Immature natural killer cell (primary cell): Measurements from ENCODE around the gene RPIA. TPM values are rescaled to one million over a fixed set of nuclear protein-coding genes. Genes with fewer than 3 reads are reported as not detected.
"Not testable (repeated sequence)": the region's sequence is repeated elsewhere in the genome, so short reads cannot be mapped to it uniquely, and the experiment has no call there.

Experiments
- DNase-seq, 3 donors: peaks; one replicate each; pipeline ENCODE4 v3.0.0; 2022; ENCODE audit warnings: mixed read lengths in 1 of 3
- H3K27ac Mint-ChIP-seq, 6 donors: one replicate each; pipeline ENCODE4 v1.8.0; 2020; ENCODE audit warnings: mixed read lengths in 6 of 6, mild to moderate bottlenecking in 5 of 6, inconsistent platforms in 4 of 6, moderate library complexity in 3 of 6
- H3K27me3 Mint-ChIP-seq, 3 donors: one replicate each; pipeline ENCODE4 v1.8.0; 2020 to 2021; ENCODE audit warnings: low read depth in 3 of 3, mild to moderate bottlenecking in 3 of 3, mixed read lengths in 3 of 3, moderate library complexity in 3 of 3, inconsistent platforms in 1 of 3
- H3K36me3 Mint-ChIP-seq, 3 donors: one replicate each; pipeline ENCODE4 v1.8.0; 2020; ENCODE audit warnings: mixed read lengths in 3 of 3, inconsistent platforms in 2 of 3, mild to moderate bottlenecking in 2 of 3
- H3K4me1 Mint-ChIP-seq, 2 donors: one replicate each; pipeline ENCODE4 v1.8.0; 2020; ENCODE audit warnings: inconsistent platforms in 2 of 2, mild to moderate bottlenecking in 2 of 2, mixed read lengths in 2 of 2, moderate library complexity in 1 of 2
- H3K4me3 Mint-ChIP-seq, 5 donors: one replicate each; pipeline ENCODE4 v1.8.0; 2020; ENCODE audit warnings: mild to moderate bottlenecking in 5 of 5, mixed read lengths in 5 of 5, inconsistent platforms in 3 of 5, moderate library complexity in 3 of 5
- H3K9me3 Mint-ChIP-seq, 6 donors: one replicate each; pipeline ENCODE4 v1.8.0; 2020; ENCODE audit warnings: mild to moderate bottlenecking in 6 of 6, mixed read lengths in 6 of 6, inconsistent platforms in 4 of 6, moderate library complexity in 3 of 6
- polyA plus RNA-seq, 3 donors: library from polyadenylated mRNA; unstranded; fragments of 300-500 nt; fragmentation: Illumina TruSeq; gene quantifications; one replicate each; pipeline ENCODE4 v1.2.3, GENCODE V29; 2021

The RPIA gene
- 10 to 100 TPM; 32.5 to 48.9 (median 46.2) TPM for polyA plus RNA-seq

- peaks cover 0 to 3% (median 2%) of the 10 kb centered on the region in 3 donors for H3K27me3 Mint-ChIP-seq
- peaks cover 38 to 46% of the 10 kb centered on the region in 2 donors for H3K4me1 Mint-ChIP-seq
- H3K36me3 Mint-ChIP-seq, result no peaks in the 10 kb centered on the region
- H3K9me3 Mint-ChIP-seq, result no peaks in the 10 kb centered on the region
- H3K4me3 Mint-ChIP-seq, result peak within 1 kb of the TSS; percentile 92 to 98 (median 96)
- peak; percentile 98 for DNase-seq
- peak within 1 kb of the TSS; percentile 90 to 96 (median 95) for H3K27ac Mint-ChIP-seq
Observed at GRCh38 chr2:88691339-88692183, at the start of gene RPIA. Gene RPIA (plus strand): TSS chr2:88691673. CDS start chr2:88691699, 26 bp downstream.

GRCh38 chr2:88642278-88642677 lies 49.2 kb upstream of the RPIA start:
- H3K27ac Mint-ChIP-seq, result no peak overlapping the region
- no peak overlapping the region for H3K4me3 Mint-ChIP-seq
- peaks cover 0 to 10% (median 0%) of the 10 kb centered on the region in 3 donors for H3K27me3 Mint-ChIP-seq
- peaks cover 3 to 13% (median 7%) of the 10 kb centered on the region in 6 donors for H3K9me3 Mint-ChIP-seq
- H3K36me3 Mint-ChIP-seq, result peaks cover 5% of the 10 kb centered on the region in 3 donors
- peaks cover 38 to 50% of the 10 kb centered on the region in 2 donors for H3K4me1 Mint-ChIP-seq
- no peak for DNase-seq

GRCh38 chr2:88645291-88645882 lies 46.1 kb upstream of the RPIA start:
- peaks cover 10 to 19% of the 10 kb centered on the region in 2 donors for H3K4me1 Mint-ChIP-seq
- H3K9me3 Mint-ChIP-seq, DNase-seq, H3K27me3 Mint-ChIP-seq, H3K4me3 Mint-ChIP-seq, H3K36me3 Mint-ChIP-seq, H3K27ac Mint-ChIP-seq: not testable (repeated sequence)

GRCh38 chr2:88651646-88652045 lies 39.8 kb upstream of the RPIA start:
- H3K4me3 Mint-ChIP-seq, result no peak overlapping the region
- no peaks in the 10 kb centered on the region for H3K4me1 Mint-ChIP-seq
- H3K27me3 Mint-ChIP-seq, result no peaks in the 10 kb centered on the region
- H3K36me3 Mint-ChIP-seq, result peaks cover 0 to 4% (median 0%) of the 10 kb centered on the region in 3 donors
- H3K9me3 Mint-ChIP-seq, result no peaks in the 10 kb centered on the region
- no peak overlapping the region for H3K27ac Mint-ChIP-seq
- DNase-seq, result no peak

GRCh38 chr2:88654714-88655113 lies 36.8 kb upstream of the RPIA start:
- Mint-ChIP-seq H3K9me3 (no peaks in the 10 kb centered on the region), H3K4me1 (no peaks in the 10 kb centered on the region), H3K27ac (no peak overlapping the region), H3K27me3 (no peaks in the 10 kb centered on the region), H3K36me3 (peaks cover 0 to 4% (median 0%) of the 10 kb centered on the region in 3 donors), H3K4me3 (no peak overlapping the region)
- no peak for DNase-seq

GRCh38 chr2:88656690-88657089 lies 34.8 kb upstream of the RPIA start:
- H3K36me3 Mint-ChIP-seq, result no peaks in the 10 kb centered on the region
- H3K9me3 Mint-ChIP-seq, result no peaks in the 10 kb centered on the region
- no peak overlapping the region for H3K27ac Mint-ChIP-seq
- peaks cover 0 to 2% (median 0%) of the 10 kb centered on the region in 3 donors for H3K27me3 Mint-ChIP-seq
- H3K4me1 Mint-ChIP-seq, result no peaks in the 10 kb centered on the region
- DNase-seq, result no peak
- H3K4me3 Mint-ChIP-seq, result no peak overlapping the region

GRCh38 chr2:88657131-88657530 lies 34.3 kb upstream of the RPIA start:
- no peak overlapping the region for H3K4me3 Mint-ChIP-seq
- peaks cover 0 to 2% (median 0%) of the 10 kb centered on the region in 3 donors for H3K27me3 Mint-ChIP-seq
- no peaks in the 10 kb centered on the region for H3K4me1 Mint-ChIP-seq
- no peak for DNase-seq
- no peaks in the 10 kb centered on the region for H3K36me3 Mint-ChIP-seq
- H3K9me3 Mint-ChIP-seq, result no peaks in the 10 kb centered on the region
- no peak overlapping the region for H3K27ac Mint-ChIP-seq

GRCh38 chr2:88658326-88658725 lies 33.1 kb upstream of the RPIA start:
- peaks cover 0 to 2% (median 0%) of the 10 kb centered on the region in 3 donors for H3K27me3 Mint-ChIP-seq
- no peaks in the 10 kb centered on the region for H3K4me1 Mint-ChIP-seq
- no peak overlapping the region for H3K4me3 Mint-ChIP-seq
- no peak for DNase-seq
- H3K36me3 Mint-ChIP-seq, result no peaks in the 10 kb centered on the region
- no peak overlapping the region for H3K27ac Mint-ChIP-seq
- H3K9me3 Mint-ChIP-seq, result no peaks in the 10 kb centered on the region

- no peak overlapping the region for H3K27ac Mint-ChIP-seq
- H3K36me3 Mint-ChIP-seq, result no peaks in the 10 kb centered on the region
Observed at GRCh38 chr2:88658881-88659537, 32.5 kb upstream of the RPIA start.

GRCh38 chr2:88659538-88659915 lies 31.9 kb upstream of the RPIA start:
- no peak for DNase-seq
- H3K27me3 Mint-ChIP-seq, result peaks cover 0 to 2% (median 0%) of the 10 kb centered on the region in 3 donors
- no peak overlapping the region for H3K27ac Mint-ChIP-seq
- H3K4me1 Mint-ChIP-seq, result no peaks in the 10 kb centered on the region
- H3K9me3 Mint-ChIP-seq, result no peaks in the 10 kb centered on the region
- H3K4me3 Mint-ChIP-seq, result no peak overlapping the region
- H3K36me3 Mint-ChIP-seq, result no peaks in the 10 kb centered on the region

More at GRCh38 chr2:88658881-88659537, 32.5 kb upstream of the RPIA start:
- Mint-ChIP-seq H3K4me1 (no peaks in the 10 kb centered on the region), H3K9me3 (no peaks in the 10 kb centered on the region), H3K27me3 (peaks cover 0 to 2% (median 0%) of the 10 kb centered on the region in 3 donors), H3K4me3 (no peak overlapping the region)
- DNase-seq, result no peak

- H3K27ac Mint-ChIP-seq, result no peak overlapping the region
- no peak for DNase-seq
- H3K4me3 Mint-ChIP-seq, result no peak overlapping the region
- peaks cover 0 to 2% (median 2%) of the 10 kb centered on the region in 3 donors for H3K27me3 Mint-ChIP-seq
- H3K9me3 Mint-ChIP-seq, result no peaks in the 10 kb centered on the region
- no peaks in the 10 kb centered on the region for H3K4me1 Mint-ChIP-seq
- H3K36me3 Mint-ChIP-seq, result no peaks in the 10 kb centered on the region
Observed at GRCh38 chr2:88660622-88661021, 30.9 kb upstream of the RPIA start.

GRCh38 chr2:88666576-88666975 lies 24.9 kb upstream of the RPIA start:
- Mint-ChIP-seq H3K4me3 (no peak overlapping the region), H3K9me3 (no peaks in the 10 kb centered on the region), H3K27me3 (peaks cover 0 to 6% (median 2%) of the 10 kb centered on the region in 3 donors), H3K36me3 (no peaks in the 10 kb centered on the region), H3K27ac (no peak overlapping the region), H3K4me1 (no peaks in the 10 kb centered on the region)
- DNase-seq, result no peak

GRCh38 chr2:88667219-88667618 lies 24.3 kb upstream of the RPIA start:
- Mint-ChIP-seq H3K9me3 (no peaks in the 10 kb centered on the region), H3K4me1 (no peaks in the 10 kb centered on the region), H3K27me3 (peaks cover 0 to 6% (median 6%) of the 10 kb centered on the region in 3 donors), H3K36me3 (no peaks in the 10 kb centered on the region), H3K4me3 (no peak overlapping the region), H3K27ac (peak overlapping the region in 1 of 6 donors; percentile 20)
- no peak for DNase-seq

GRCh38 chr2:88668862-88669261 lies 22.6 kb upstream of the RPIA start:
- Mint-ChIP-seq H3K27ac (no peak overlapping the region), H3K4me1 (no peaks in the 10 kb centered on the region), H3K27me3 (peaks cover 2 to 6% (median 6%) of the 10 kb centered on the region in 3 donors), H3K4me3 (no peak overlapping the region), H3K36me3 (no peaks in the 10 kb centered on the region), H3K9me3 (no peaks in the 10 kb centered on the region)
- DNase-seq, result no peak
